Peyer's patch (tissue), 4 donors: ENCODE data around the gene DAPL1. TPM values are rescaled to one million over a fixed set of nuclear protein-coding genes. Genes with fewer than 3 reads are reported as not detected.

Experiments
- DNase-seq, 3 donors: peaks; one replicate each; pipeline ENCODE4 v3.0.0-alpha.2; 2017 to 2019
- H3K27ac ChIP-seq, 4 donors: fragments of 200-600 bp; sonication (generic); one replicate each; pipeline ENCODE4 v1.5.1; 2016 to 2019
- H3K27me3 ChIP-seq, 2 donors: fragments of 200-600 bp; sonication (generic); one replicate each; pipeline ENCODE4 v1.5.1; 2019
- H3K36me3 ChIP-seq, 3 donors: fragments of 200-600 bp; sonication (generic); one replicate each; pipeline ENCODE4 v1.5.1; 2016 to 2019
- H3K4me1 ChIP-seq, 4 donors: fragments of 200-600 bp; sonication (generic); one replicate each; pipeline ENCODE4 v1.5.1; 2016 to 2019
- H3K4me3 ChIP-seq, 4 donors: fragments of 200-600 bp; sonication (generic); 1 replicate in 3 of 4; 2 replicates in 1 of 4; pipeline ENCODE4 v1.5.1; 2016 to 2019; ENCODE audit warnings: mild to moderate bottlenecking in 1 of 4
- H3K9me3 ChIP-seq, 4 donors: fragments of 200-600 bp; sonication (generic); one replicate each; pipeline ENCODE4 v1.5.1; 2016 to 2019; ENCODE audit warnings: mild to moderate bottlenecking in 1 of 4
- POLR2A ChIP-seq, 2 donors: fragments of 450-650 bp; IDR thresholded peaks; one replicate each; pipeline ENCODE4 v1.5.1; 2017; ENCODE audit warnings: antibody characterized with exemption in 2 of 2, mild to moderate bottlenecking in 2 of 2, moderate library complexity in 2 of 2
- total RNA-seq, 4 donors: library from RNA; depleted of rRNA; stranded (reverse); fragments of >200 nt; gene quantifications; one replicate each; pipeline ENCODE4 v1.1.0, GENCODE V29; 2016
- TF ChIP-seq, protein P1 (sequence below), 6 experiments: fragments of 450-650 bp in 4 of 6; fragments of 200-600 bp in 2 of 6; sonication (generic) in 1 of 6; IDR thresholded peaks; one replicate each; pipeline ENCODE4 v1.5.1; 2017 to 2019; ENCODE audit warnings: antibody characterized with exemption in 6 of 6, mild to moderate bottlenecking in 3 of 6, moderate library complexity in 1 of 6

Gene DAPL1
- total RNA-seq, 4 donors from 2014 or later: not detected

DNA sequence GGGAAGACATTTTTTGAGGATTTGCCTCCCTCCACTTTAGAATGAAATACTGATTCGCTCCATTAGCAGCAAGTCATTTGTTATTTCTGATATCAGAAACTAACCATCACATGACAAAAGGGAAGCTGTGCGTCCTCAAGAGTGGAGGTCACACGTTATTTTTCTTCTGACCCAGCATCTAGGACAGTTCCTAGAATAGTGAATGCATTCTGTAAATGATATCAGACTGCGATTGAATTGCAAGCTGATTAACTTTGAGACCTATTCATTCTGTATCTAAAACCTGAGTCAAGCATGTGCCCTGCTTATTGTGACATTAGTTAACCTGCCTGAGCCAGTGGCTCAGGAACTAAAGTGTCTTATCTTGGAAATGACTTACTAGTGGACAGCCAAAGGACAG is 10.1 kb downstream of the DAPL1 start:
- Histone ChIP-seq H3K9me3 (no peaks in the 10 kb centered on the region), H3K4me3 (no peak overlapping the region), H3K27ac (no peak overlapping the region), H3K4me1 (no peaks in the 10 kb centered on the region), H3K27me3 (no peaks in the 10 kb centered on the region), H3K36me3 (no peaks in the 10 kb centered on the region)
- TF ChIP-seq POLR2A (IDR thresholded peaks at IDR 0.05): no peak
- TF ChIP-seq, protein P1, sequence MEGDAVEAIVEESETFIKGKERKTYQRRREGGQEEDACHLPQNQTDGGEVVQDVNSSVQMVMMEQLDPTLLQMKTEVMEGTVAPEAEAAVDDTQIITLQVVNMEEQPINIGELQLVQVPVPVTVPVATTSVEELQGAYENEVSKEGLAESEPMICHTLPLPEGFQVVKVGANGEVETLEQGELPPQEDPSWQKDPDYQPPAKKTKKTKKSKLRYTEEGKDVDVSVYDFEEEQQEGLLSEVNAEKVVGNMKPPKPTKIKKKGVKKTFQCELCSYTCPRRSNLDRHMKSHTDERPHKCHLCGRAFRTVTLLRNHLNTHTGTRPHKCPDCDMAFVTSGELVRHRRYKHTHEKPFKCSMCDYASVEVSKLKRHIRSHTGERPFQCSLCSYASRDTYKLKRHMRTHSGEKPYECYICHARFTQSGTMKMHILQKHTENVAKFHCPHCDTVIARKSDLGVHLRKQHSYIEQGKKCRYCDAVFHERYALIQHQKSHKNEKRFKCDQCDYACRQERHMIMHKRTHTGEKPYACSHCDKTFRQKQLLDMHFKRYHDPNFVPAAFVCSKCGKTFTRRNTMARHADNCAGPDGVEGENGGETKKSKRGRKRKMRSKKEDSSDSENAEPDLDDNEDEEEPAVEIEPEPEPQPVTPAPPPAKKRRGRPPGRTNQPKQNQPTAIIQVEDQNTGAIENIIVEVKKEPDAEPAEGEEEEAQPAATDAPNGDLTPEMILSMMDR (IDR thresholded peaks at IDR 0.05): no peak
- DNase-seq: no peak

DNA sequence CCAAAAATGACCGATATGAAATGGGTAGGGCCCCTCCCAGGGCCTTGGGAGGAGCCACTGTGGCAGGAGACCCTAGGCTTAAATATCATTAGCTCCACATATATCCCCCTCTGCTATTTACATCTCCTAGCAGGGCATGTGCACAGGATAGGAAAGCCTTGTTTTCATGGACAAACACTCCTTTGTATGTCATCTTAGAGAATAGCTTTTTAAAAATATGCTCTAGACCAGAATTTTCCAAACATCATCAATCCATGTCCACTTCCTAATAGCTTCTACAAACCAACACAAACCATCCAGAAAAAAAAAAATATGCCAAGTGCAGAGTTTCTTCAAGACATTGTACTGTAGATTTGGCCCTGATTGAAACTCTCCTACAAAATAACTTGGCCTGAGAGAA is 10.8 kb downstream of the DAPL1 start:
- Histone ChIP-seq H3K27ac (no peak overlapping the region), H3K4me3 (no peak overlapping the region), H3K36me3 (no peaks in the 10 kb centered on the region), H3K27me3 (no peaks in the 10 kb centered on the region), H3K9me3 (no peaks in the 10 kb centered on the region), H3K4me1 (no peaks in the 10 kb centered on the region)
- TF ChIP-seq POLR2A (IDR thresholded peaks at IDR 0.05): no peak
- TF ChIP-seq, protein P1 (IDR thresholded peaks at IDR 0.05): no peak
- DNase-seq: no peak

DNA sequence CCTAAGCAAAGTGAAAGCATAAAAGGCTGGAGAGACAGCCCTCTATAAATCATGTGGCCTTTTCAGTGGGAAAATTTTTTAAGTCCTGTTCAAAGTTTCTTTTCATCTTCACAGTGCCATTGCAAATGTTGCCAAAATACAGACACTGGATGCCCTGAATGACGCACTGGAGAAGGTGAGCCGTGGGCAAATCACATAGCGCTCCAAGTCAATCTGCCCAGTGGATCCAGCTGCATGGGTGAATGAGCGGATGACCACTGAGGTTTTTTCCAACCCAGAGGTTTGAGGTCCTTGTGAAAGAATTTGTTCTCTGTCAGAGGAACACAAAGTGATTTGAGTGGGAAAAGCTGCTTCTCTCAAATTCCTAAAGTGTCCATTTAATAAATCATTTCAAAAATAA is 11.8 kb downstream of the DAPL1 start:
- no peak for DNase-seq
- H3K4me3 ChIP-seq: no peak overlapping the region
- H3K4me1 ChIP-seq: no peaks in the 10 kb centered on the region
- no peaks in the 10 kb centered on the region for H3K27me3 ChIP-seq
- H3K9me3 ChIP-seq: no peaks in the 10 kb centered on the region
- no peak for TF ChIP-seq POLR2A (IDR thresholded peaks at IDR 0.05)
- TF ChIP-seq, protein P1 (IDR thresholded peaks at IDR 0.05): no peak
- H3K36me3 ChIP-seq: no peaks in the 10 kb centered on the region
- H3K27ac ChIP-seq: no peak overlapping the region

DNA sequence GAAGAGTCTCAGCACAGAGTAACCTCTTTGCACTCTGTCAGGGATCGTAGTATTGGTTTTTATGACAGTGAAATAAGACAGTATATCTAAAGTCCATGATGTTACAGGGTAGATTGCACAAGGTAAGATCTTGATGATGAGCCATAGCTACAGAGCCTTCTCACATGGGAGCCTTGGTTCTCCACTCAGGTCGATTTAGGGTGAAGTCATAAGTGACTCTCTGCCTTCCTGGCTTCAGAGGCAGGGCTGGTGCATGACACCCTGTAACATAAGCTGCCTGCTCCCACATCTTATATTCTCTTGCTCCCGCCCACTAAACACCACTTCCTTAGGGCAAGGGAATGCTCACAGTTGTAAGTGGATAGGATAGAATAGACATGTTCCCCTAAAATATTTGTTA is 13.3 kb downstream of the DAPL1 start:
- no peak for TF ChIP-seq POLR2A (IDR thresholded peaks at IDR 0.05)
- TF ChIP-seq, protein P1 (IDR thresholded peaks at IDR 0.05): no peak
- Histone ChIP-seq H3K27me3 (no peaks in the 10 kb centered on the region), H3K4me1 (no peaks in the 10 kb centered on the region), H3K36me3 (no peaks in the 10 kb centered on the region), H3K27ac (no peak overlapping the region), H3K4me3 (no peak overlapping the region), H3K9me3 (no peaks in the 10 kb centered on the region)
- DNase-seq: no peak

DNA sequence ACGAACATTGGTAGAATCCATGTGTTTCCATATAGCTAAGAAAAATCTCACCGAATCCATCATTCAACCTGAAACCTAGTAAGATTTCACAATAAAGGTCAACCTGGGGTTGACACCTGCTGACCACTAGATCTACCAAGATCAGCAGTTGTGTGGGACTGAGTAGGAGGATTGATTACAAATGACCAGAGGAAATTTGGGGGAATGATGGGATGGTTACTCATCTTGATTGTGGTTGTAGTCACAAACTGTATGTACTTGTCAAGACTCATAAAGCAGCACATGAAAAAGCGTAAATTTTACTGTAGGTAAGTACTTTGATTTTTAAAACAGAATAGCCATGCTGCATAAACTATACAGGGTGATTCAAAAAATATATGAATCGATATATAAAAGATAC is 14.7 kb downstream of the DAPL1 start:
- no peaks in the 10 kb centered on the region for H3K36me3 ChIP-seq
- DNase-seq: no peak
- no peaks in the 10 kb centered on the region for H3K4me1 ChIP-seq
- no peak overlapping the region for H3K27ac ChIP-seq
- TF ChIP-seq, protein P1 (IDR thresholded peaks at IDR 0.05): no peak
- no peak for TF ChIP-seq POLR2A (IDR thresholded peaks at IDR 0.05)
- H3K9me3 ChIP-seq: no peaks in the 10 kb centered on the region
- H3K27me3 ChIP-seq: no peaks in the 10 kb centered on the region
- H3K4me3 ChIP-seq: no peak overlapping the region
